GM08714 (cell line): ENCODE measurements around the gene SHC1.
"Not testable (repeated sequence)": the region's sequence is repeated elsewhere in the genome, so short reads cannot be mapped to it uniquely, and the experiment has no call there.

Experiments
- H3K4me3 ChIP-seq: fragments of 200-500 bp; sonication (Bioruptor generic); 2 replicates; pipeline ENCODE4 v1.5.1; 2014; ENCODE audit warnings: mild to moderate bottlenecking, low read length, inconsistent platforms
- ZNF274 ChIP-seq: IDR thresholded peaks from 2 replicates; pipeline ENCODE4 v1.6.1; 2012; ENCODE audit warnings: mild to moderate bottlenecking, low read depth, low read length

SHC1 gene

GRCh38 chr1:154994591-154994990 lies 24.0 kb upstream of the SHC1 start:
- TF ChIP-seq ZNF274 = no peak
- H3K4me3 ChIP-seq = no peak overlapping the region

- no peak for TF ChIP-seq ZNF274
- H3K4me3 ChIP-seq = no peak overlapping the region
These were observed 23.7 kb upstream of the SHC1 start for GRCh38 chr1:154994269-154994587.

GRCh38 chr1:154993572-154994268 lies 23.2 kb upstream of the SHC1 start, which contains the start of gene LENEP:
Gene LENEP (plus strand): TSS chr1:154993586. CDS start chr1:154993608, 22 bp downstream.
- no peak within 1 kb of the TSS for H3K4me3 ChIP-seq
- TF ChIP-seq ZNF274 = no peak

GRCh38 chr1:154992721-154993571 lies 22.4 kb upstream of the SHC1 start:
- H3K4me3 ChIP-seq = no peak overlapping the region
- no peak for TF ChIP-seq ZNF274

DNA sequence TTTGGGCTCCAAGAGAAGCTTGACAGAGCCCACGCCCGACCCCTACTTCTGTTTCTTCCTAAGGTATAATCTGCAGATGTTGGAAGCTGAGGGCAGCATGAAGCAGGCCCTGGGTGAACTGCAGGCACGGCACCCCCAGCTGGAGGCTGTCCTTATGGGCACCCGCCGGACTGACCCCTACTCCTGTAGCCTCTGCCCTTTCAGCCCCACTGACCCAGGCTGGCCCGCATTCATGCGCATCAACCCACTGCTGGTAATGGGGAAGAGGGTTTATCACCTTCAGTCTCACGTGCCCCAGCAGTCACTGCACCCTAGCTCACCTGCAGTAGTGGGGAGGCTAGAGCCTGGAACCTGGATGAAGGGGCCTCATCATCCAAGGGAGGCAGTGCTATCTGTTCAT lies 19.7 kb upstream of the SHC1 start:
- no peak overlapping the region for H3K4me3 ChIP-seq
- no peak for TF ChIP-seq ZNF274

GRCh38 chr1:154989195-154989860 lies 18.8 kb upstream of the SHC1 start:
- no peak for TF ChIP-seq ZNF274
- no peak overlapping the region for H3K4me3 ChIP-seq

- no peak for TF ChIP-seq ZNF274
- H3K4me3 ChIP-seq = no peak overlapping the region
These were observed 17.8 kb upstream of the SHC1 start for GRCh38 chr1:154988058-154988954.

DNA sequence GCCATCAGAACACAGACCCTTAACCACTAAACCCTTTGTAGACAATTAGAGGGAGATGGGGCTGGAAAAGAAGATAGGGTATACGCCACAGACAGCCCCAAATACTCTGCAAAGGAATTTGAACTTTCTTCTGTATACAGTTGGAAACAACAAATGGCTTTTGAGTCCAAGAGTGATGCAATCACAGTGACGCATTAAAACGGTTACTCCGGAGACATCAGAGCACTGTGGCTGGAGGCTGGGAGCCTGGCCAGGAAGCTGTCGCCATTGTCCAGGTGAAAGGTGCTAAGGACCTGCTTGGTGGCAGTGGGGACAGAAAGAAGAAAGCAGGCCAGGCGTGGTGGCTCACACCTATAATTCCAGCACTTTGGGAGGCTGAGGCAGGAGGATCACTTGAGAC lies 16.8 kb upstream of the SHC1 start:
- no peak overlapping the region for H3K4me3 ChIP-seq
- TF ChIP-seq ZNF274 = no peak

GRCh38 chr1:154986736-154987135 lies 16.2 kb upstream of the SHC1 start:
- not testable (repeated sequence) for H3K4me3 ChIP-seq

DNA sequence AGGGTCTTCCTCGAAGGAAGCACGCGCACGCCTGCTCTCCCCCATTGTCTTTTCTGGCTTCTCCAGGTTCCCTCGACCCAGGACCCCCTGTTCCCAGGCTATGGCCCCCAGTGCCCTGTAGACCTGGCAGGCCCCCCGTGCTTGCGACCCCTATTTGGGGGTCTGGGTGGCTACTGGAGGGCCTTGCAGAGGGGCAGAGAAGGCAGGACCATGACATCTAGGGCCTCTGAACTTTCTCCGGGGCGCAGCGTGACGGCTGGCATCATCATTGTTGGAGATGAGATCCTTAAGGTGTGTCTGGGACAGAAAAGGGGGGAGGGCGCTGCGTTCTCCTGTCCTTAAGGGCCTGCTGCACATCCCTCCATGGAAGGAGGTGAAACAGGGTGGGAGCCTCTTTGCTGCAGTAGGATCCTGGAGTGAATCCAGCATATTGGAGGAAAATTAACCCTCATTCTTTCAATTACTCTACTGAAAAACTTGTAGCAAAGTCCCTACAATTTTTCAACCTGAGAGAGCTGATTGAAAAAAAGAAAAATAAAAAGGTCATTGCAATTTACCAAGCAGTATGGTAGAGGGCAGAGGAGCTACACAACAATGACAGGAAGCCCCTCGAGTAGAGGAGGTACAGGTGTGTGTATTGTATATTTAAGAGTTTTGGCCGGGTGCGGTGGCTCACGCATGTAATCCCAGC lies 13.4 kb upstream of the SHC1 start:
- no peak for TF ChIP-seq ZNF274
- H3K4me3 ChIP-seq = peak overlapping the region; percentile 91

DNA sequence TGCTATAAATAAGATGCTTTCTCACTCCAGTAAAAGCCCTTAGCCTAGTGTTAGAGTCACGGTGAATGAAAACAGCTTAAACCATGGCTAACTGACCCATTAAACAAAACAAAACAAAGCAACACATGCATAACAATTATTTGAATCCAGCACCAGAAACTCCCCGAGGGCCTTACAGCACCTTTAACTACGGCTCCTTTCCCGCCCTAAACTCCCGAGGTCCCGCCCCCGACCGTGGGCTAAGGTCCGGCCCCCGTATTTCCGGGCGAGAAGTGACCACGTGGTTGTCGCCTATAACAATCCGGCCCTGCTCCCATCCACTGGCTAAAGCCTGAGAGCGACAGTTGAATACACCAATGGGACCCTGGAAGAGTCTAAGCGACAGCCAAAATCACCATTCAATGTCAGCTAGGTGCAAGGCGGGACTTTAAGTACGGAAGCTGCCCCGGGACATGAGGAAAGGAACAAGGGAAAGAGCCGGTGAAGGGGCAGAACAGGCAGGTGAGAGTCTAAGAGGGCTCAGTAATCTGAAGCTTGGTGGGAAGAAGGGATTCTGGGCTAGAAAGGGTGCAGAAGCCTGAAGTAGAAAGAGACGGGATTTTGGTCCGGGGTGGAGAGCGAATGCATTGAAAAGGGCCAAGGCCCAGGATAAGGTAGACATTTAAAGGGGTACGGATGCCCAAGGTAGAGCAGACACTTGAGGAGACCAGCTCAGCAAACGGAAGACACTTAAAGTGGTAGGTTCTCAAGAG lies 12.5 kb upstream of the SHC1 start, which contains the start of gene FLAD1:
Gene FLAD1 (plus strand): TSS at position 448 of the 752 bp plus-strand sequence. CDS start 351 bp downstream, outside the sequence.
- H3K4me3 ChIP-seq = peak within 1 kb of the TSS; percentile 91
- TF ChIP-seq ZNF274 = no peak

DNA sequence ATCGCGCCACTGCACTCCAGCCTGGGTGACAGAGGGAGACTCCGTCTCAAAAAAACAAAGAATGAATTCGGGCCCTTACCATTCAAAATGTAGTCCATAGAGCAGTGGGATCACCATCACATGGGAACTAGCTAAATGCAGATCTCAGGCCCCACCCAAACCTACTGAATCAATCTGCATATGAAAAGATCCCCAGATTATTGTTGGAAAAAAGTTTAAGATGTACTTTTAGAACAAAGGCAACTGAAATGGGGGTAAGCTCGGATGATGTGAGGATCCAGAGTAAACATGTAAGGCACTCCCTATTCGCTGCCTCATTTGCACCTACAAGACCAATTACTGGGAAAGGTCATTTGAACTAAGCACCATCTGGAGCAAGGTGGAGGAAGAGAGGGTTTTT lies 11.8 kb upstream of the SHC1 start:
- H3K4me3 ChIP-seq = peak overlapping the region; percentile 68
- no peak for TF ChIP-seq ZNF274

DNA sequence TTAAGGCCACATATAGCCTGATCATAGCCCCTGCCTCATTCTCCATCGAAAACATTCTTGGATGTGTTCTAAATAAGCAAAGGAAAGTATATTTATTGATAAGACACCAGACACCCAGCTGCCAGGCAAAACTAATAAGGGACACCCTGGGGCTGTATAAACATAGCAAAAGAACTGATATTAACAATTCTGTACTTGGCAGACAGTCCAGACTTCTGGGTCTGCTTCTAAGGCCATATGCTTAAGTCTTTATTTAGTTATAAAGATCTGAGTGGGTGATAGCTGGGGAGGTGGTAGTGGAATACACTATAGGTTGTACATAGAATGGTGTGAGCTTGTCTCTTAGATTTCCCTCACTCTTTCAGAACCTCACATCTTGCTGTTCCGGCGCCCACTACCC lies 7.8 kb upstream of the SHC1 start:
- TF ChIP-seq ZNF274 = no peak
- H3K4me3 ChIP-seq = no peak overlapping the region

GRCh38 chr1:154977762-154978161 lies 7.2 kb upstream of the SHC1 start:
- not testable (repeated sequence) for H3K4me3 ChIP-seq
